Liver (tissue), 3 donors: ENCODE data around the gene AKR1D1.

Experiments
- GABPA ChIP-seq, 2 donors: IDR thresholded peaks in 1 of 2; conservative IDR thresholded peaks in 1 of 2; 2 replicates each; pipeline ENCODE4 v1.6.1; 2016; ENCODE audit warnings: antibody characterized with exemption in 2 of 2, mild to moderate bottlenecking in 1 of 2, moderate library complexity in 1 of 2
- HNF4G ChIP-seq: IDR thresholded peaks from 2 replicates; pipeline ENCODE4 v1.6.1; 2016; ENCODE audit warnings: antibody characterized with exemption
- JUND ChIP-seq, 2 donors: IDR thresholded peaks; 2 replicates each; pipeline ENCODE4 v1.6.1; 2016; ENCODE audit warnings: antibody characterized with exemption in 2 of 2
- NR2F2 ChIP-seq: IDR thresholded peaks from 2 replicates; pipeline ENCODE4 v1.6.1; 2016; ENCODE audit warnings: antibody characterized with exemption
- TAF1 ChIP-seq: conservative IDR thresholded peaks from 2 replicates; pipeline ENCODE4 v1.6.1; 2016; ENCODE audit warnings: antibody characterized with exemption, mild to moderate bottlenecking
- TF ChIP-seq, protein P1 (sequence below): fragments of 150-350 bp; IDR thresholded peaks from 2 replicates; pipeline ENCODE4 v1.5.1; 2017; ENCODE audit warnings: improper control_type of control experiment, low read depth, low read length; ENCODE audit not compliant: missing input control
- TF ChIP-seq, protein P2 (sequence below): IDR thresholded peaks from 2 replicates; pipeline ENCODE4 v1.6.1; 2016; ENCODE audit warnings: antibody characterized with exemption
- donor health status: healthy.
- donor health status: healthy.

DNA sequence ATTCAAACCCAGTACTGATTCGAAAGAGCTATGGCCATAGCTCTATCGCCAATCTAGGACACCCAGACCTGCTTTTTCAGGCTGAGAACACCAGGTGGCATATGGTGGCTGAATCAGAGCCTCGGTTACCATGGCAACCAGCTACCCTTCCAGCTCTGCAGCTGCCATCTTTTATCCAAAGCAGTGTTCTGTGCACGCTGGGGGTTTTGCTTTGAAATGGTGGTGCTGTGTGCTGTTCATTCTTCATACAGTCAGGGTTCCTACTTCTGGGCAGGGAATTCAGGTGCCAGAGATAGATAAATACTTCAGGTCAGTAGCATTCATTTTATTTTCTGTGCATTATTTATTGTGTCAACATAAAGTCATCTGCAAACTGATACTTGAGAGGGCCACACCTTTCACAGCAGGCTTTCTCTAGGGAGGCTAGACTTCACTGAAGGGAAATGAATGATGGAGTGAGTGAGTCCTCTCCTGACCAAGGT lies 85.4 kb downstream of the AKR1D1 start:
- TF ChIP-seq, protein P1, sequence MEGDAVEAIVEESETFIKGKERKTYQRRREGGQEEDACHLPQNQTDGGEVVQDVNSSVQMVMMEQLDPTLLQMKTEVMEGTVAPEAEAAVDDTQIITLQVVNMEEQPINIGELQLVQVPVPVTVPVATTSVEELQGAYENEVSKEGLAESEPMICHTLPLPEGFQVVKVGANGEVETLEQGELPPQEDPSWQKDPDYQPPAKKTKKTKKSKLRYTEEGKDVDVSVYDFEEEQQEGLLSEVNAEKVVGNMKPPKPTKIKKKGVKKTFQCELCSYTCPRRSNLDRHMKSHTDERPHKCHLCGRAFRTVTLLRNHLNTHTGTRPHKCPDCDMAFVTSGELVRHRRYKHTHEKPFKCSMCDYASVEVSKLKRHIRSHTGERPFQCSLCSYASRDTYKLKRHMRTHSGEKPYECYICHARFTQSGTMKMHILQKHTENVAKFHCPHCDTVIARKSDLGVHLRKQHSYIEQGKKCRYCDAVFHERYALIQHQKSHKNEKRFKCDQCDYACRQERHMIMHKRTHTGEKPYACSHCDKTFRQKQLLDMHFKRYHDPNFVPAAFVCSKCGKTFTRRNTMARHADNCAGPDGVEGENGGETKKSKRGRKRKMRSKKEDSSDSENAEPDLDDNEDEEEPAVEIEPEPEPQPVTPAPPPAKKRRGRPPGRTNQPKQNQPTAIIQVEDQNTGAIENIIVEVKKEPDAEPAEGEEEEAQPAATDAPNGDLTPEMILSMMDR, result peak; percentile 86
- no peak for TF ChIP-seq GABPA (IDR thresholded peaks at IDR 0.05 in 1 of 2, conservative IDR thresholded peaks at IDR 0.05 in 1 of 2)
- TF ChIP-seq, protein P2, sequence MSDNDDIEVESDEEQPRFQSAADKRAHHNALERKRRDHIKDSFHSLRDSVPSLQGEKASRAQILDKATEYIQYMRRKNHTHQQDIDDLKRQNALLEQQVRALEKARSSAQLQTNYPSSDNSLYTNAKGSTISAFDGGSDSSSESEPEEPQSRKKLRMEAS, result no peak
- TF ChIP-seq JUND (IDR thresholded peaks at IDR 0.05), result no peak
- no peak for TF ChIP-seq TAF1
- TF ChIP-seq NR2F2, result no peak
- no peak for TF ChIP-seq HNF4G
